Measurements from ENCODE around the gene CHPT1.

GRCh38 chr12:101707131-101707782, 9.8 kb downstream of the CHPT1 start:
- TF ChIP-seq ZC3H10 (CRISPR knock-in tag; IDR thresholded peaks at IDR 0.05) = no peak
- no peak for TF ChIP-seq ARNTL (CRISPR knock-in tag; IDR thresholded peaks at IDR 0.05; ENCODE audit: borderline replicate concordance, low read depth)
- no peak for TF ChIP-seq TSHZ2 (CRISPR knock-in tag; IDR thresholded peaks at IDR 0.05)
- no peak for TF ChIP-seq CSDC2 (CRISPR knock-in tag; IDR thresholded peaks at IDR 0.05)
- no peak for TF ChIP-seq PATZ1 (CRISPR knock-in tag; IDR thresholded peaks at IDR 0.05; ENCODE audit: borderline replicate concordance)
- no peak for TF ChIP-seq ZNF70 (CRISPR knock-in tag; IDR thresholded peaks at IDR 0.05)
- TF ChIP-seq TOX (CRISPR knock-in tag; IDR thresholded peaks at IDR 0.05; ENCODE audit: borderline replicate concordance) = no peak
- TF ChIP-seq GLIS3 (CRISPR knock-in tag; IDR thresholded peaks at IDR 0.05) = no peak
